Stromal cell of bone marrow (primary cell): Measurements from ENCODE around the gene MATN1.

Experiments
- DNase-seq: peaks from one replicate; pipeline ENCODE4 v3.0.0-alpha.2; 2012; ENCODE audit warnings: low read depth

MATN1 gene

GRCh38 chr1:30718091-30718635 is 5.2 kb downstream of the MATN1 start:
- peak; percentile 93 for DNase-seq

- DNase-seq: no peak
Observed at GRCh38 chr1:30716646-30717045, 6.7 kb downstream of the MATN1 start.

GRCh38 chr1:30715886-30716285 is 7.5 kb downstream of the MATN1 start:
- DNase-seq: no peak

GRCh38 chr1:30715216-30715615 is 8.2 kb downstream of the MATN1 start:
- no peak for DNase-seq

- no peak for DNase-seq
Observed at GRCh38 chr1:30714536-30715090, 8.8 kb downstream of the MATN1 start.

- DNase-seq: no peak
Observed at GRCh38 chr1:30714025-30714424, 9.4 kb downstream of the MATN1 start.

- no peak for DNase-seq
Observed at GRCh38 chr1:30713311-30713710, 10.1 kb downstream of the MATN1 start.

- DNase-seq: no peak
Observed at GRCh38 chr1:30712583-30712982, 10.8 kb downstream of the MATN1 start.

- DNase-seq: no peak
Observed at GRCh38 chr1:30710407-30710806, 13.0 kb downstream of the MATN1 start.

GRCh38 chr1:30708361-30708728 is 15.0 kb downstream of the MATN1 start:
- DNase-seq: no peak

- DNase-seq: no peak
Observed at GRCh38 chr1:30707412-30708360, 15.7 kb downstream of the MATN1 start.

GRCh38 chr1:30706528-30706927 is 16.9 kb downstream of the MATN1 start:
- no peak for DNase-seq

- no peak for DNase-seq
Observed at GRCh38 chr1:30705698-30706097, 17.7 kb downstream of the MATN1 start.

GRCh38 chr1:30704765-30705509 is 18.4 kb downstream of the MATN1 start:
- DNase-seq: no peak

GRCh38 chr1:30704271-30704670 is 19.1 kb downstream of the MATN1 start:
- DNase-seq: no peak

- no peak for DNase-seq
Observed at GRCh38 chr1:30702823-30703222, 20.6 kb downstream of the MATN1 start.

GRCh38 chr1:30701258-30701633 is 22.1 kb downstream of the MATN1 start:
- no peak for DNase-seq

GRCh38 chr1:30700528-30701257 is 22.7 kb downstream of the MATN1 start:
- peak; percentile 78 for DNase-seq

GRCh38 chr1:30699762-30700161 is 23.6 kb downstream of the MATN1 start:
- DNase-seq: no peak

GRCh38 chr1:30698401-30698981 is 24.9 kb downstream of the MATN1 start:
- no peak for DNase-seq

- no peak for DNase-seq
Observed at GRCh38 chr1:30697571-30698376, 25.6 kb downstream of the MATN1 start.
